OCI-LY3 (cell line): ENCODE data around the gene AGFG1.

Source experiments
- H2AFZ ChIP-seq: fragments of 200-600, 300-600 bp; shearing (Covaris generic); 2 replicates; pipeline ENCODE4 v1.6.0; 2014; ENCODE audit warnings: antibody characterized with exemption, low read depth, low read length
- H3K27ac ChIP-seq: fragments of 200-600, 300-600 bp; sonication (generic); 2 replicates; pipeline ENCODE4 v1.5.1; 2014; ENCODE audit warnings: mild to moderate bottlenecking, low read length, moderate library complexity, mixed read lengths
- H3K27me3 ChIP-seq: fragments of 200-600, 300-600 bp; sonication (generic); 2 replicates; pipeline ENCODE4 v1.6.1; 2014; ENCODE audit warnings: low read depth, low read length, mixed read lengths
- H3K36me3 ChIP-seq: fragments of 200-600, 300-600 bp; sonication (generic); replicated peaks from 2 replicates; pipeline ENCODE3; 2014; ENCODE audit warnings: low read depth, low read length, mixed read lengths
- H3K4me1 ChIP-seq: fragments of 300-600, 200-600 bp; sonication (generic); 2 replicates; pipeline ENCODE4 v1.6.1; 2014; ENCODE audit warnings: low read length, mixed read lengths
- H3K4me2 ChIP-seq: fragments of 200-600, 300-600 bp; sonication (generic); 2 replicates; pipeline ENCODE4 v1.6.1; 2014; ENCODE audit warnings: low read length, mixed read lengths
- H3K4me3 ChIP-seq: fragments of 300-600, 200-600 bp; sonication (generic); 2 replicates; pipeline ENCODE4 v1.5.1; 2014; ENCODE audit warnings: antibody characterized with exemption, mild to moderate bottlenecking, low read length, moderate library complexity
- H3K79me2 ChIP-seq: fragments of 300-600, 200-600 bp; shearing (Covaris generic); 2 replicates; pipeline ENCODE4 v1.6.1; 2014; ENCODE audit warnings: mild to moderate bottlenecking, low read length, mixed read lengths
- H3K9ac ChIP-seq: fragments of 300-600, 200-600 bp; shearing (Covaris generic); 2 replicates; pipeline ENCODE4 v1.6.0; 2014; ENCODE audit warnings: mild to moderate bottlenecking, low read length, moderate library complexity
- H3K9me3 ChIP-seq: fragments of 200-600, 300-600 bp; shearing (Covaris generic); 2 replicates; pipeline ENCODE4 v1.6.1; 2014; ENCODE audit warnings: low read length, mixed read lengths; ENCODE audit not compliant: insufficient read depth
- H4K20me1 ChIP-seq: fragments of 200-600, 300-600 bp; sonication (generic); 2 replicates; pipeline ENCODE4 v1.6.1; 2016; ENCODE audit warnings: low read length, mixed read lengths; ENCODE audit not compliant: insufficient read depth
- EZH2phosphoT487 ChIP-seq: fragments of 200-600 bp; shearing (Covaris generic); IDR thresholded peaks from 2 replicates; pipeline ENCODE4 v1.6.1; 2018; ENCODE audit warnings: antibody characterized with exemption, mixed run types, low read depth
- TF ChIP-seq, protein P1 (sequence below): fragments of 200-600, 300-600 bp; sonication (generic); IDR thresholded peaks from 2 replicates; pipeline ENCODE4 v1.5.1; 2014; ENCODE audit warnings: antibody characterized with exemption, low read length, low read depth

The AGFG1 gene

DNA sequence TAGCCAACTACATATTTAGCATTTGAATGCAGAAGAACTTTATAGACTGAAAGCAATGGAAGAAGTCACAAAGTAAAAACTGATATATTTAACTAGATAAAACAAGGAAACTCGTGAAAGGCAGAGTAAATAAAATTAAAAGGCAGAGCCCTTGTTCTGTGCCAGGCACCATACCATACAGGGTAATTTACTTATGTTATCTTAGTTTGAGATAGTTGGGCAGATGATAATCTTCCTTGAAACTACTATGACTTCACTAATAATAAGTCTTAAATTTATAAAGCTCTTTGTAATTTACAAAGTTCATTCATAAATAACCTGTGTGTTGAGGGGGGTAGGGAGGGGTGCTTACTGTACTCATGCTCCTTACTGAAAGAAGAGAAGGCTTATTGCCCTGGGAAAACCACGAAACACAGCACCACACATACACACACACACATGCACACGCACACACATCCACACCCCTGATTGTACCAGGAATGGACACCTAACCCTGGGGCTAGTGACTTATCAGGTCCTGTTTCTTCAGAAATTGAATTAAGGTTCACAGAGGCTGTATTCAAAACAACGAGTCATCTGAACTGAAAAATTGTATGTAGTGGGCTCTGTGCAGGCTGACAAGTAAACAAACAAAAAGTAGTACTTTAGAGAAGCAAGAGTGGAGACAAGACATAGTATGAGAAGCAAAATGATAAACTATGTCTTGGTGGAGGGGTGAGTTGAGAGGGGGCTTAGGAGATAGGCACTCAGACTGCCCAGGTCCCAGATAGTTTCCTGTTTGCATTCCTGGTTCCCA, 38.1 kb downstream of the AGFG1 start:
- peaks cover 69% of the 10 kb centered on the region for H3K79me2 ChIP-seq
- TF ChIP-seq, protein P1, sequence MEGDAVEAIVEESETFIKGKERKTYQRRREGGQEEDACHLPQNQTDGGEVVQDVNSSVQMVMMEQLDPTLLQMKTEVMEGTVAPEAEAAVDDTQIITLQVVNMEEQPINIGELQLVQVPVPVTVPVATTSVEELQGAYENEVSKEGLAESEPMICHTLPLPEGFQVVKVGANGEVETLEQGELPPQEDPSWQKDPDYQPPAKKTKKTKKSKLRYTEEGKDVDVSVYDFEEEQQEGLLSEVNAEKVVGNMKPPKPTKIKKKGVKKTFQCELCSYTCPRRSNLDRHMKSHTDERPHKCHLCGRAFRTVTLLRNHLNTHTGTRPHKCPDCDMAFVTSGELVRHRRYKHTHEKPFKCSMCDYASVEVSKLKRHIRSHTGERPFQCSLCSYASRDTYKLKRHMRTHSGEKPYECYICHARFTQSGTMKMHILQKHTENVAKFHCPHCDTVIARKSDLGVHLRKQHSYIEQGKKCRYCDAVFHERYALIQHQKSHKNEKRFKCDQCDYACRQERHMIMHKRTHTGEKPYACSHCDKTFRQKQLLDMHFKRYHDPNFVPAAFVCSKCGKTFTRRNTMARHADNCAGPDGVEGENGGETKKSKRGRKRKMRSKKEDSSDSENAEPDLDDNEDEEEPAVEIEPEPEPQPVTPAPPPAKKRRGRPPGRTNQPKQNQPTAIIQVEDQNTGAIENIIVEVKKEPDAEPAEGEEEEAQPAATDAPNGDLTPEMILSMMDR: no peak
- no peak for TF ChIP-seq EZH2phosphoT487
- no peaks in the 10 kb centered on the region for H3K9me3 ChIP-seq
- no peak overlapping the region for H3K27ac ChIP-seq
- H3K9ac ChIP-seq: no peak overlapping the region
- H3K4me2 ChIP-seq: no peak overlapping the region
- H3K36me3 ChIP-seq: no peaks in the 10 kb centered on the region
- peaks cover 36% of the 10 kb centered on the region for H4K20me1 ChIP-seq
- no peak overlapping the region for H2AFZ ChIP-seq
- no peak overlapping the region for H3K4me3 ChIP-seq
- H3K4me1 ChIP-seq: no peaks in the 10 kb centered on the region
- H3K27me3 ChIP-seq: no peaks in the 10 kb centered on the region

DNA sequence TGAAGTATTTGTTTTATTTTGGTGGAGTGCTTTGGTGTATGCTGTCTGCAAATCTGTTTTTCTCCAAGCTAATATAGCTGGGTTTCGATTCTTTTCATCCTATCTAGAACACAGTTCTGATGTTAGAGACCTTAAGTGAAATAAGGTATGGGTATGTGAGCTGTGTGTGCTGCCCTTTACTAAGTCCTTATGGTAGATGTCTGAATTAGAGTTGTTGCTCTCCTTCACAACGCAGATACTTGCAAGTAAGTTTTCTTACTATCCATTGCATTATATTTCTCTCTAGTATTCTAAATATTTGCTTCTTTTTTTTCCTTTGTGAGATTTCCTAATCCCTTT, 38.6 kb downstream of the AGFG1 start:
- no peaks in the 10 kb centered on the region for H3K9me3 ChIP-seq
- H3K4me2 ChIP-seq: no peak overlapping the region
- H4K20me1 ChIP-seq: peaks cover 33% of the 10 kb centered on the region
- H3K27ac ChIP-seq: no peak overlapping the region
- no peak overlapping the region for H3K4me3 ChIP-seq
- H3K36me3 ChIP-seq: no peaks in the 10 kb centered on the region
- no peak overlapping the region for H3K9ac ChIP-seq
- TF ChIP-seq, protein P1: no peak
- no peak for TF ChIP-seq EZH2phosphoT487
- no peak overlapping the region for H2AFZ ChIP-seq
- H3K4me1 ChIP-seq: peaks cover under 1% of the 10 kb centered on the region
- no peaks in the 10 kb centered on the region for H3K27me3 ChIP-seq
- peaks cover 70% of the 10 kb centered on the region for H3K79me2 ChIP-seq

DNA sequence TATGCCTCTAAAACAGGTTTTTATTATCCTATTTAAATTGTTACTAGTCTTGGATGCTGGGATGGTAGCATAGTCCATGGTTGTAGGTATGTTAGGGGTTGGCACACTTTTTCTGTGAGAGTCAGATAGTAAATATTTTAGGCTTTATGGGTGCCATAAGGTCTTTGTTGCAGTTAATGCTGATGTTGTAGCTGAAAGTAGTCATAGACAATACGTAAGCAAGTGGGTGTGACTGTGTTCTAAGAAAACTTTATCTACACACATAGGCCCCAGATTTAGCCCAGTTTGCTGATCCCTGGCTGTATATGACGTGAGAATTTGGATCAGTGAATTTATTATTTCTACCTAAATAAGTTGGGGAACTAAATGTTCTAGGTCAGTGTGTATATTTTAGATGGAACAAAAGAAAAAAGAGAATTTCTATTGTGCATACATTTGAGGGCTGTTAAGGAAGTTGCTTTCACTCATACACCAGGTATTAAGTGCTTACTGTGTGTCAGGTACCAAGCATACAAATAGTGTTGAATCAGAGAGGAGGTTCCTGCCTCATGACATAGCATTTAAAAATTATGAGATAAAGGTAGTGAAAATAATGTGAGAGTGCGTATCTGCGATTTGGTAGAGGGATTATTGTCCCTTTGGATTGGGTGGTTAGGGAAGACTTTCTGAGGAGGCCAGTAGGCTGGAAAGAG, 39.4 kb downstream of the AGFG1 start:
- Histone ChIP-seq H3K27ac (no peak overlapping the region), H3K4me1 (peaks cover 9% of the 10 kb centered on the region), H3K36me3 (no peaks in the 10 kb centered on the region), H3K4me3 (no peak overlapping the region), H3K9me3 (no peaks in the 10 kb centered on the region), H3K4me2 (no peak overlapping the region), H2AFZ (no peak overlapping the region), H4K20me1 (peaks cover 37% of the 10 kb centered on the region), H3K27me3 (no peaks in the 10 kb centered on the region), H3K9ac (no peak overlapping the region), H3K79me2 (peaks cover 71% of the 10 kb centered on the region)
- TF ChIP-seq, protein P1: no peak
- no peak for TF ChIP-seq EZH2phosphoT487

DNA sequence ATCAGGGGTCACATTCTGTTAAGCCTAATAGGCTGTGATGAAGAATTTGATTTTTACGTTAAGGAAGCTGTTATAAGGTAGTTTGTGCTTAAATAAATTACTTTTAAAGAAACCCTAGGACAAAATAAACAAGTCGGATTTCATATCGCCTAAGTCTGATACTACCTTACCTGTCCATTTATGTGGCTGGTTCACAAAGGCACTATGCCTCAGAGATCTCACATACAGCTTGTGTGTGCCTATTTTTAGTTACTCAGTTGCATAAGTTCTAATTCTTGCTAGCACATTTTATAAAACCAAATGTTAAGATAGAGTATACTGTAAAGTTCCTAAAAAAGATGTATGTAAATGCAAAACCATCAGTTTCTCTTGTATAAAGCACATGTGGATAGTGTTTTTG, 40.0 kb downstream of the AGFG1 start:
- TF ChIP-seq, protein P1: no peak
- no peak for TF ChIP-seq EZH2phosphoT487
- no peaks in the 10 kb centered on the region for H3K9me3 ChIP-seq
- peaks cover 71% of the 10 kb centered on the region for H3K79me2 ChIP-seq
- H3K9ac ChIP-seq: no peak overlapping the region
- no peaks in the 10 kb centered on the region for H3K27me3 ChIP-seq
- H3K36me3 ChIP-seq: no peaks in the 10 kb centered on the region
- peaks cover 42% of the 10 kb centered on the region for H4K20me1 ChIP-seq
- H2AFZ ChIP-seq: no peak overlapping the region
- H3K4me2 ChIP-seq: no peak overlapping the region
- H3K4me3 ChIP-seq: no peak overlapping the region
- no peak overlapping the region for H3K27ac ChIP-seq
- peaks cover 10% of the 10 kb centered on the region for H3K4me1 ChIP-seq
